Measurements from ENCODE around the gene ABLIM2. TPM values are rescaled to one million over a fixed set of nuclear protein-coding genes. Genes with fewer than 3 reads are reported as not detected.

Gene ABLIM2
- total RNA-seq, 1 experiment from 2014 or later = 6.1 TPM

GRCh38 chr4:8148785-8149435 is 9.7 kb downstream of the ABLIM2 start:
- Histone ChIP-seq H3K9ac (ENCODE audit: low read length) (no peak overlapping the region), H4K20me1 (ENCODE audit: insufficient read depth) (no peaks in the 10 kb centered on the region), H3K36me3 (ENCODE audit: control insufficient read depth in 1 of 2, insufficient read depth in 2 of 2, low read length in 2 of 2) (no peaks in the 10 kb centered on the region), H3K4me1 (ENCODE audit: control insufficient read depth in 1 of 2, insufficient read depth in 2 of 2, low read length in 2 of 2) (peaks cover 11 to 18% of the 10 kb centered on the region in 2 experiments), H3K9me2 (ENCODE audit: insufficient read depth) (no peaks in the 10 kb centered on the region), H2AFZ (ENCODE audit: low read depth, low read length, poor library complexity, severe bottlenecking) (no peak overlapping the region), H3K79me2 (ENCODE audit: insufficient read depth, low read length) (no peaks in the 10 kb centered on the region), H3K27me3 (ENCODE audit: insufficient read depth, low read length) (no peaks in the 10 kb centered on the region), H3K4me3 (replicated peaks in 1 of 2; ENCODE audit: low read depth in 1 of 2, low read length in 2 of 2) (no peak overlapping the region), H3K9me3 (ENCODE audit: control insufficient read depth in 1 of 2, insufficient read depth in 1 of 2, low read depth in 1 of 2, low read length in 2 of 2) (no peaks in the 10 kb centered on the region), H3K27ac (ENCODE audit: low read depth, low read length) (no peak overlapping the region), H3K4me2 (ENCODE audit: low read length) (no peak overlapping the region)
- ChIA-PET RAD21 (ENCODE audit: low non-redundant PET in 1 of 2, low total read pairs in 2 of 2, uncharacterized antibody in 2 of 2, unreplicated experiment in 2 of 2) (no interaction called here), POLR2A (no interaction called here), CTCF (no interaction called here)
- intact Hi-C loops (cut with micrococcal nuclease) = no loop called here
- no peak for ATAC-seq
- BruUV-seq (replicated peaks) = no TSS peak
- DNase-seq (ENCODE audit: low read depth, low spot score) = no peak
- TF ChIP-seq POLR2AphosphoS5 (IDR thresholded peaks at IDR 0.05; ENCODE audit: low read depth, low read length) (no peak), ZNF274 (IDR thresholded peaks at IDR 0.05; ENCODE audit: low read depth, low read length) (no peak), REST (IDR thresholded peaks at IDR 0.05; ENCODE audit: low read depth) (no peak)

DNA sequence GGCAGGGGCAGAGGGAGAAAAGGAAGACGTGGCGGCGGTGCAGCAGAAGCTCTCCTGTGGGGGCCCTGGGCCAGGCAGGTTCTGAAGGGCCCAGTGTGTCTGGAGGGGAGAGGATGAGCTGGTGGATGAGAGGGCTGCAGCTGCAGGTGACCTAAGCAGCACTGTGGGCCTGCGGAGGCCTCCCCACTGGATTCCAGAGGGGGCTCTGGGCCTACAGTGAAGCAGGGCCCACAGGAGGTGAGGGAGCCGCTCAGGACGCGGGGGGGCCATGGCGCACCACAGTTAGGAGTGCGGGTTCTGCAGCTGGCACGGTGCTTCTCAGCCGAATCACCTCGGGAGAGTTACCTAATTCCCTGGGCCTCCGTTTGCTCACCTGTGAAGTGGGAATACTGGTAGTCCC is 10.5 kb downstream of the ABLIM2 start:
- ATAC-seq = no peak
- RAD21 ChIA-PET (ENCODE audit: low non-redundant PET in 1 of 2, low total read pairs in 2 of 2, uncharacterized antibody in 2 of 2, unreplicated experiment in 2 of 2) = no interaction called here
- BruUV-seq (replicated peaks) = no TSS peak

More for the DNA sequence above, 10.5 kb downstream of the ABLIM2 start:
- H2AFZ ChIP-seq (ENCODE audit: low read depth, low read length, poor library complexity, severe bottlenecking) = no peak overlapping the region
- ChIA-PET POLR2A (no interaction called here), CTCF (no interaction called here)
- H3K79me2 ChIP-seq (ENCODE audit: insufficient read depth, low read length) = no peaks in the 10 kb centered on the region
- H3K4me2 ChIP-seq (ENCODE audit: low read length) = no peak overlapping the region
- H3K9ac ChIP-seq (ENCODE audit: low read length) = no peak overlapping the region
- no peak overlapping the region for H3K27ac ChIP-seq (ENCODE audit: low read depth, low read length)
- intact Hi-C loops (cut with micrococcal nuclease) = no loop called here
- no peaks in the 10 kb centered on the region for H3K36me3 ChIP-seq (ENCODE audit: control insufficient read depth in 1 of 2, insufficient read depth in 2 of 2, low read length in 2 of 2)
- H3K4me3 ChIP-seq (replicated peaks in 1 of 2; ENCODE audit: low read depth in 1 of 2, low read length in 2 of 2) = no peak overlapping the region
- H3K9me2 ChIP-seq (ENCODE audit: insufficient read depth) = no peaks in the 10 kb centered on the region
- H3K4me1 ChIP-seq (ENCODE audit: control insufficient read depth in 1 of 2, insufficient read depth in 2 of 2, low read length in 2 of 2) = peaks cover 11 to 18% of the 10 kb centered on the region in 2 experiments
- no peaks in the 10 kb centered on the region for H3K27me3 ChIP-seq (ENCODE audit: insufficient read depth, low read length)
- no peak for DNase-seq (ENCODE audit: low read depth, low spot score)
- TF ChIP-seq, protein P1, sequence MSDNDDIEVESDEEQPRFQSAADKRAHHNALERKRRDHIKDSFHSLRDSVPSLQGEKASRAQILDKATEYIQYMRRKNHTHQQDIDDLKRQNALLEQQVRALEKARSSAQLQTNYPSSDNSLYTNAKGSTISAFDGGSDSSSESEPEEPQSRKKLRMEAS (IDR thresholded peaks at IDR 0.05) = no peak
- TF ChIP-seq YY1 (IDR thresholded peaks at IDR 0.05; ENCODE audit: extremely low read depth, insufficient replicate concordance, low read depth, low read length) = no peak
- TF ChIP-seq SIN3A (IDR thresholded peaks at IDR 0.05; ENCODE audit: low read depth) = no peak
- TF ChIP-seq ELF1 (IDR thresholded peaks at IDR 0.05; ENCODE audit: borderline replicate concordance, low read depth) = no peak
- no peak for TF ChIP-seq POLR2A (IDR thresholded peaks at IDR 0.05; ENCODE audit: borderline replicate concordance, extremely low read depth, insufficient read depth, insufficient read length)
- TF ChIP-seq EZH2 (IDR thresholded peaks at IDR 0.05) = no peak
- no peak for TF ChIP-seq CEBPB (IDR thresholded peaks at IDR 0.05; ENCODE audit: low read depth)
- no peak for TF ChIP-seq RAD21 (IDR thresholded peaks at IDR 0.05; ENCODE audit: low read depth)
- no peaks in the 10 kb centered on the region for H3K9me3 ChIP-seq (ENCODE audit: control insufficient read depth in 1 of 2, insufficient read depth in 1 of 2, low read depth in 1 of 2, low read length in 2 of 2)
- H4K20me1 ChIP-seq (ENCODE audit: insufficient read depth) = no peaks in the 10 kb centered on the region
